ENCODE data around the gene PPM1G.
A peak's percentile ranks its signal among the peaks of the same experiment; 100 is the strongest.
"Not testable (repeated sequence)": the region's sequence is repeated elsewhere in the genome, so short reads cannot be mapped to it uniquely, and the experiment has no call there.

PPM1G gene

GRCh38 chr2:27356382-27357181 is 52.8 kb downstream of the PPM1G start, which contains the start of gene GTF3C2:
TSS of gene GTF3C2 (minus strand) at chr2:27356764. CDS start at chr2:27343554, 13,210 bp downstream.
- H3K4me3 ChIP-seq, result peak within 1 kb of the TSS; percentile 99
- TF ChIP-seq EZH2 (IDR thresholded peaks at IDR 0.05), result no peak
- TF ChIP-seq FOXP2 (optimal IDR thresholded peaks at IDR 0.05; ENCODE audit: control extremely low read depth, extremely low read length, insufficient read depth), result peak; percentile 88
- TF ChIP-seq POLR2AphosphoS5 (IDR thresholded peaks at IDR 0.05; ENCODE audit: borderline replicate concordance, low read depth, low read length), result peak; percentile 78
- H3K9me3 ChIP-seq (ENCODE audit: low read depth, low read length), result no peaks in the 10 kb centered on the region
- H3K9ac ChIP-seq (ENCODE audit: insufficient read length), result peak within 1 kb of the TSS; percentile 99
- H3K36me3 ChIP-seq (ENCODE audit: insufficient read depth, low read length), result peaks cover 5% of the 10 kb centered on the region; the same call in 1 of the 2 replicates
- peak; percentile 97 for DNase-seq (ENCODE audit: low read depth, low spot score)
- peak within 1 kb of the TSS; percentile 97 for H3K27ac ChIP-seq

DNA sequence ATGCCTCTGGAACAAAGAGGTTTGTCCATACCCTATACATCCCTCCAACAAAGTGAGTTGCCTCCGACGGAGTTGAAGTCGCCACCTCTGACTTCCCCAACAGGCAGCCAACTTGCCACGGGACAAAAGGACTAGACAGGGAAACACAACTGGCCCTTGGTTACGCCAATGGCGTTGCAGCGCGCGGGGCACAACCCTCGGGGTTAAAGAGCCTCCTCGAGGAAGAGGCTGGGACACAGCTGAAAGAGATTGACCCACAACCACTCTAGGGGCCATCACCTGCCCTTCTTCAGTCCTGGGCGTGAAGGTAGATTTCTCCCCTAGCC is 53.4 kb downstream of the PPM1G start:
- TF ChIP-seq EZH2 (IDR thresholded peaks at IDR 0.05), result no peak
- TF ChIP-seq FOXP2 (optimal IDR thresholded peaks at IDR 0.05; ENCODE audit: control extremely low read depth, extremely low read length, insufficient read depth), result no peak
- TF ChIP-seq POLR2AphosphoS5 (IDR thresholded peaks at IDR 0.05; ENCODE audit: borderline replicate concordance, low read depth, low read length), result no peak
- Histone ChIP-seq H3K4me3 (peak overlapping the region; percentile 99), H3K36me3 (ENCODE audit: insufficient read depth, low read length) (peaks cover 5% of the 10 kb centered on the region; the same call in 1 of the 2 replicates), H3K9ac (ENCODE audit: insufficient read length) (peak overlapping the region; percentile 99), H3K27ac (peak overlapping the region; percentile 97), H3K9me3 (ENCODE audit: low read depth, low read length) (no peaks in the 10 kb centered on the region)
- DNase-seq (ENCODE audit: low read depth, low spot score), result no peak

DNA sequence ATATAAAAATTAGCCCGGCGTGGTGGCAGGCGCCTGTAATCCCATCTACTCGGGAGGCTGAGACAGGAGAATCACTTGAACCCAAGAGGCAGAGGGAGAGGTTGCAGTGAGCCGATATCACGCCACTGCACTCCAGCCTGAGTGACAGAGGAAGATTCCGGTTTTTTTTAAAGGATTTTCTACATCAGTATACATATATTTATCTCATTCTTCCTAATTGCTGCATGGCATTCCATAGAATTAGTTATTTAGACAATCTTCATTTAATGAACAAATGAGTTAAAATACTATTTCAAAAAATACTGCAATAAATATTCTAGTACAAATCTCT is 54.8 kb downstream of the PPM1G start:
- no peak for TF ChIP-seq EZH2 (IDR thresholded peaks at IDR 0.05)
- TF ChIP-seq POLR2AphosphoS5 (IDR thresholded peaks at IDR 0.05; ENCODE audit: borderline replicate concordance, low read depth, low read length), result no peak
- no peak for TF ChIP-seq FOXP2 (optimal IDR thresholded peaks at IDR 0.05; ENCODE audit: control extremely low read depth, extremely low read length, insufficient read depth)
- Histone ChIP-seq H3K9me3 (ENCODE audit: low read depth, low read length) (no peaks in the 10 kb centered on the region), H3K27ac (no peak overlapping the region), H3K36me3 (ENCODE audit: insufficient read depth, low read length) (peaks cover 10% of the 10 kb centered on the region), H3K9ac (ENCODE audit: insufficient read length) (no peak overlapping the region), H3K4me3 (no peak overlapping the region)
- no peak for DNase-seq (ENCODE audit: low read depth, low spot score)

- H3K4me3 ChIP-seq, result no peak overlapping the region
- H3K36me3 ChIP-seq (ENCODE audit: insufficient read depth, low read length), result peaks cover 10% of the 10 kb centered on the region
- DNase-seq (ENCODE audit: low read depth, low spot score), result no peak
- TF ChIP-seq POLR2AphosphoS5 (IDR thresholded peaks at IDR 0.05; ENCODE audit: borderline replicate concordance, low read depth, low read length) (no peak), EZH2 (IDR thresholded peaks at IDR 0.05) (no peak), FOXP2 (optimal IDR thresholded peaks at IDR 0.05; ENCODE audit: control extremely low read depth, extremely low read length, insufficient read depth) (no peak)
- H3K27ac ChIP-seq, result no peak overlapping the region
- no peak overlapping the region for H3K9ac ChIP-seq (ENCODE audit: insufficient read length)
- no peaks in the 10 kb centered on the region for H3K9me3 ChIP-seq (ENCODE audit: low read depth, low read length)
Observed at GRCh38 chr2:27353762-27354596, 55.4 kb downstream of the PPM1G start.

- H3K36me3 ChIP-seq (ENCODE audit: insufficient read depth, low read length); DNase-seq (ENCODE audit: low read depth, low spot score); H3K9me3 ChIP-seq (ENCODE audit: low read depth, low read length); H3K9ac ChIP-seq (ENCODE audit: insufficient read length); H3K27ac ChIP-seq; H3K4me3 ChIP-seq: not testable (repeated sequence)
Observed at GRCh38 chr2:27353386-27353761, 56.0 kb downstream of the PPM1G start.

- Histone ChIP-seq H3K9me3 (ENCODE audit: low read depth, low read length) (no peaks in the 10 kb centered on the region), H3K9ac (ENCODE audit: insufficient read length) (no peak overlapping the region)
Observed at GRCh38 chr2:27351802-27352598, 57.4 kb downstream of the PPM1G start.

DNA sequence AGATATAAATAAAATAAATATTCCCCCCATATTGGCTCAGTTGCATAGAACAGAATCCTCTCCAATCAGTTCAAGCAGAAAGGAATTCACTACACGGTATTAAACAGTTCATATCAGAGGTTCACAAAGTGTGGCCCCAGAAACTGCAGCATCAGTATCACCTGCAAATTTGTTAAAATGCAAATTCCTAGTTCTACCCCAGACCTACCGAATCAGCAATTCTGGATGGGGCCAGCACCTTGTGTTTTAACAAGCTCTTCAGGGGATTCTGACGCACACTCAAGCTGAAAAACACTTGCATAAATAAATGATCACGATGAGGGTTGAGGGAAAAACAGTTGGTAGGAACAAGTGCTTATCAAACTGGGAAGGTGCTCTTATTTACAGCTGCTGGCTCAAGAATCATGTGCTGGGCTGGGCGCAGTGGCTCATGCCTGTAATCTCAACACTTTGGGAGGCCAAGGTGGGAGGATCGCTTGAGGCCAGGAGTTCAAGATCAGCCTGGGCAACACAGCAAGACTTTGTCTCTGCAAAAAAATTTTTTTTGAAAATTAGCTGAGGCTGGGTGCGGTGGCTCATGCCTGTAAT is 59.2 kb downstream of the PPM1G start:
- H3K9ac ChIP-seq (ENCODE audit: insufficient read length), result no peak overlapping the region
- no peak overlapping the region for H3K4me3 ChIP-seq
- H3K9me3 ChIP-seq (ENCODE audit: low read depth, low read length), result no peaks in the 10 kb centered on the region
- TF ChIP-seq EZH2 (IDR thresholded peaks at IDR 0.05) (no peak), POLR2AphosphoS5 (IDR thresholded peaks at IDR 0.05; ENCODE audit: borderline replicate concordance, low read depth, low read length) (no peak), FOXP2 (optimal IDR thresholded peaks at IDR 0.05; ENCODE audit: control extremely low read depth, extremely low read length, insufficient read depth) (no peak)
- H3K36me3 ChIP-seq (ENCODE audit: insufficient read depth, low read length), result peaks cover 4% of the 10 kb centered on the region
- no peak for DNase-seq (ENCODE audit: low read depth, low spot score)
- H3K27ac ChIP-seq, result no peak overlapping the region

More at GRCh38 chr2:27351802-27352598, 57.4 kb downstream of the PPM1G start:
- peaks cover 4% of the 10 kb centered on the region for H3K36me3 ChIP-seq (ENCODE audit: insufficient read depth, low read length)
- no peak for DNase-seq (ENCODE audit: low read depth, low spot score)
- TF ChIP-seq EZH2 (IDR thresholded peaks at IDR 0.05) (no peak), FOXP2 (optimal IDR thresholded peaks at IDR 0.05; ENCODE audit: control extremely low read depth, extremely low read length, insufficient read depth) (no peak), POLR2AphosphoS5 (IDR thresholded peaks at IDR 0.05; ENCODE audit: borderline replicate concordance, low read depth, low read length) (no peak)
- H3K4me3 ChIP-seq, result no peak overlapping the region
- H3K27ac ChIP-seq, result no peak overlapping the region; the same call in 1 of the 2 replicates

DNA sequence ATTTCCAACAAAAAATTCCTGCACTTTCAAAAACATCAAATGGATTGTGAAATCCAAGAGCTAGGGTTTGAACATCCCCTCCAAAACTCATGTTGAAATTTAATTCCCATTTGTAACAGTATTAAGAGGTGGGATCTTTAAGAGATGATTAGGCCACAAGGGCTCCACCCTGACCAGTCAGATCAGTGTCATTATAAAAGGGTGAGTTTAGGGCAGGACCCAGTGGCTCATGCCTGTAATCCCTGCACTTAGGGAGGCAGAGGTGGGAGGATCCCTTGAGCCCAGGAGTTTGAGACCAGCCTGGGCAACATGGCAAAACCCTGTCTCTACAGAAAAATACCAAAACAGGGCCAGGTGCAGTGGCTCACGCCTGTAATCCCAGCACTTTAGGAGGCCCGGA is 61.8 kb downstream of the PPM1G start:
- no peaks in the 10 kb centered on the region for H3K9me3 ChIP-seq (ENCODE audit: low read depth, low read length)
- H3K36me3 ChIP-seq (ENCODE audit: insufficient read depth, low read length), result peaks cover 13% of the 10 kb centered on the region
- no peak for DNase-seq (ENCODE audit: low read depth, low spot score)
- TF ChIP-seq EZH2 (IDR thresholded peaks at IDR 0.05) (no peak), FOXP2 (optimal IDR thresholded peaks at IDR 0.05; ENCODE audit: control extremely low read depth, extremely low read length, insufficient read depth) (no peak), POLR2AphosphoS5 (IDR thresholded peaks at IDR 0.05; ENCODE audit: borderline replicate concordance, low read depth, low read length) (no peak)
- H3K4me3 ChIP-seq, result no peak overlapping the region
- H3K27ac ChIP-seq, result no peak overlapping the region
- H3K9ac ChIP-seq (ENCODE audit: insufficient read length), result no peak overlapping the region

All from SK-N-MC (cell line).